Measurements from ENCODE around the gene CCL26. TPM values are rescaled to one million over a fixed set of nuclear protein-coding genes. Genes with fewer than 3 reads are reported as not detected.

Gene CCL26
- total RNA-seq, 2 experiments from 2014 or later: not detected

- intact Hi-C loops (cut with micrococcal nuclease; ENCODE audit: unreplicated experiment): loop anchor here (10.0 kb wide), 1 partner anchor 233 kb away; no protein-coding TSS in a partner anchor
- no peak overlapping the region for H2AFZ ChIP-seq (ENCODE audit: low read length)
- ChIA-PET CTCF (ENCODE audit: unreplicated experiment) (no interaction called here), POLR2A (no interaction called here)
- H3K9me3 ChIP-seq (ENCODE audit: low read length): peaks cover 11% of the 10 kb centered on the region; the same call in 1 of the 2 replicates
- H3K4me3 ChIP-seq (ENCODE audit: low read depth, low read length, poor library complexity, severe bottlenecking): no peak overlapping the region
- no peak overlapping the region for H3K27ac ChIP-seq (ENCODE audit: low read depth, low read length, poor library complexity, severe bottlenecking)
- no peaks in the 10 kb centered on the region for H3K79me2 ChIP-seq (ENCODE audit: insufficient read depth, low read depth, low read length)
- H4K20me1 ChIP-seq (ENCODE audit: insufficient read depth, low read length): no peaks in the 10 kb centered on the region
- BruUV-seq (replicated peaks): no TSS peak
- no peak overlapping the region for H3K4me2 ChIP-seq (ENCODE audit: low read length)
- no peaks in the 10 kb centered on the region for H3K36me3 ChIP-seq (ENCODE audit: insufficient read depth, low read length)
- H3K9me2 ChIP-seq (ENCODE audit: insufficient read depth, low read length): no peaks in the 10 kb centered on the region
- no peak for TF ChIP-seq CTCF (conservative IDR thresholded peaks at IDR 0.05; ENCODE audit: low read length)
- no peak for TF ChIP-seq EZH2phosphoT487 (IDR thresholded peaks at IDR 0.05; ENCODE audit: borderline replicate concordance, low read depth, low read length)
- peaks cover 3% of the 10 kb centered on the region for H3K4me1 ChIP-seq (ENCODE audit: insufficient read depth, low read length, poor library complexity, severe bottlenecking)
- no peak for DNase-seq (ENCODE audit: low spot score)
These were observed 36.1 kb upstream of the CCL26 start for GRCh38 chr7:75808106-75808505.

GRCh38 chr7:75807452-75807851, 35.4 kb upstream of the CCL26 start:
- H4K20me1 ChIP-seq (ENCODE audit: insufficient read depth, low read length): no peaks in the 10 kb centered on the region
- ChIA-PET CTCF (ENCODE audit: unreplicated experiment) (no interaction called here), POLR2A (no interaction called here)
- intact Hi-C loops (cut with micrococcal nuclease; ENCODE audit: unreplicated experiment): loop anchor here (10.0 kb wide), 1 partner anchor 233 kb away; no protein-coding TSS in a partner anchor
- peaks cover 11% of the 10 kb centered on the region; the same call in 1 of the 2 replicates for H3K9me3 ChIP-seq (ENCODE audit: low read length)
- H3K4me3 ChIP-seq (ENCODE audit: low read depth, low read length, poor library complexity, severe bottlenecking): no peak overlapping the region
- BruUV-seq (replicated peaks): no TSS peak
- H3K27ac ChIP-seq (ENCODE audit: low read depth, low read length, poor library complexity, severe bottlenecking): no peak overlapping the region
- peaks cover 3% of the 10 kb centered on the region for H3K4me1 ChIP-seq (ENCODE audit: insufficient read depth, low read length, poor library complexity, severe bottlenecking)
- no peaks in the 10 kb centered on the region for H3K36me3 ChIP-seq (ENCODE audit: insufficient read depth, low read length)
- no peaks in the 10 kb centered on the region for H3K79me2 ChIP-seq (ENCODE audit: insufficient read depth, low read depth, low read length)
- no peak overlapping the region for H2AFZ ChIP-seq (ENCODE audit: low read length)
- TF ChIP-seq CTCF (conservative IDR thresholded peaks at IDR 0.05; ENCODE audit: low read length) (no peak), EZH2phosphoT487 (IDR thresholded peaks at IDR 0.05; ENCODE audit: borderline replicate concordance, low read depth, low read length) (no peak)
- no peak for DNase-seq (ENCODE audit: low spot score)
- no peaks in the 10 kb centered on the region for H3K9me2 ChIP-seq (ENCODE audit: insufficient read depth, low read length)
- H3K4me2 ChIP-seq (ENCODE audit: low read length): no peak overlapping the region

GRCh38 chr7:75806560-75807307, 34.7 kb upstream of the CCL26 start:
- Histone ChIP-seq H3K9me2 (ENCODE audit: insufficient read depth, low read length) (no peaks in the 10 kb centered on the region), H3K79me2 (ENCODE audit: insufficient read depth, low read depth, low read length) (no peaks in the 10 kb centered on the region), H4K20me1 (ENCODE audit: insufficient read depth, low read length) (no peaks in the 10 kb centered on the region), H3K4me3 (ENCODE audit: low read depth, low read length, poor library complexity, severe bottlenecking) (no peak overlapping the region), H2AFZ (ENCODE audit: low read length) (no peak overlapping the region), H3K9me3 (ENCODE audit: low read length) (peaks cover 11% of the 10 kb centered on the region; the same call in 1 of the 2 replicates), H3K36me3 (ENCODE audit: insufficient read depth, low read length) (no peaks in the 10 kb centered on the region), H3K4me2 (ENCODE audit: low read length) (no peak overlapping the region), H3K27ac (ENCODE audit: low read depth, low read length, poor library complexity, severe bottlenecking) (no peak overlapping the region), H3K4me1 (ENCODE audit: insufficient read depth, low read length, poor library complexity, severe bottlenecking) (peaks cover 3% of the 10 kb centered on the region)
- ChIA-PET POLR2A (no interaction called here), CTCF (ENCODE audit: unreplicated experiment) (no interaction called here)
- DNase-seq (ENCODE audit: low spot score): no peak
- BruUV-seq (replicated peaks): no TSS peak
- intact Hi-C loops (cut with micrococcal nuclease; ENCODE audit: unreplicated experiment): loop anchor here (10.0 kb wide), 1 partner anchor 232 kb away; no protein-coding TSS in a partner anchor
- no peak for TF ChIP-seq EZH2phosphoT487 (IDR thresholded peaks at IDR 0.05; ENCODE audit: borderline replicate concordance, low read depth, low read length)
- TF ChIP-seq CTCF (conservative IDR thresholded peaks at IDR 0.05; ENCODE audit: low read length): no peak
